Karpas-422 (cell line): Measurements from ENCODE around the gene LYZL2. TPM values are rescaled to one million over a fixed set of nuclear protein-coding genes. Genes with fewer than 3 reads are reported as not detected.
"Not testable (repeated sequence)": the region's sequence is repeated elsewhere in the genome, so short reads cannot be mapped to it uniquely, and the experiment has no call there.

ENCODE experiments used
- DNase-seq: peaks from one replicate; pipeline ENCODE4 v3.0.0-alpha.2; 2015
- H2AFZ ChIP-seq: fragments of 200-600 bp; sonication (generic); 2 replicates; pipeline ENCODE4 v1.6.1; 2014; ENCODE audit warnings: antibody characterized with exemption, low read length, mixed read lengths
- H3K27ac ChIP-seq: fragments of 200-600 bp; sonication (generic); 2 replicates; pipeline ENCODE4 v1.5.1; 2014; ENCODE audit warnings: mild to moderate bottlenecking, low read length, moderate library complexity
- H3K27me3 ChIP-seq: fragments of 200-600 bp; sonication (generic); 2 replicates; pipeline ENCODE4 v1.6.1; 2014; ENCODE audit warnings: low read length, mixed read lengths
- H3K36me3 ChIP-seq: fragments of 200-600 bp; sonication (generic); 2 replicates; pipeline ENCODE4 v1.6.1; 2014; ENCODE audit warnings: low read length, mixed read lengths; ENCODE audit not compliant: insufficient read depth
- H3K4me1 ChIP-seq: fragments of 200-600 bp; sonication (generic); 2 replicates; pipeline ENCODE4 v1.6.1; 2014; ENCODE audit warnings: mild to moderate bottlenecking, low read length, mixed read lengths
- H3K4me2 ChIP-seq: fragments of 200-600 bp; sonication (generic); 2 replicates; pipeline ENCODE4 v1.6.1; 2014; ENCODE audit warnings: low read length, low read depth, mild to moderate bottlenecking; ENCODE audit not compliant: poor library complexity, severe bottlenecking
- H3K4me3 ChIP-seq: fragments of 200-600 bp; sonication (generic); 2 replicates; pipeline ENCODE4 v1.5.1; 2014; ENCODE audit warnings: mild to moderate bottlenecking, antibody characterized with exemption, low read length, mixed read lengths
- H3K79me2 ChIP-seq: fragments of 200-600 bp; sonication (generic); 2 replicates; pipeline ENCODE4 v1.6.1; 2014; ENCODE audit warnings: mild to moderate bottlenecking, low read length, mixed read lengths
- H3K9ac ChIP-seq: fragments of 200-600 bp; sonication (generic); 2 replicates; pipeline ENCODE4 v1.6.0; 2014; ENCODE audit warnings: low read length
- H3K9me2 ChIP-seq: fragments of 200-600 bp; sonication (generic), shearing (Covaris generic); replicated peaks from 2 replicates; pipeline ENCODE4 v1.6.0; 2014; ENCODE audit warnings: mild to moderate bottlenecking, low read length, moderate library complexity; ENCODE audit not compliant: insufficient read depth
- H3K9me3 ChIP-seq: fragments of 300-700, 200-600 bp; sonication (generic); 2 replicates; pipeline ENCODE4 v1.6.1; 2014; ENCODE audit warnings: low read length, mixed read lengths
- H4K20me1 ChIP-seq: fragments of 200-600 bp; sonication (generic); 2 replicates; pipeline ENCODE4 v1.6.1; 2014; ENCODE audit warnings: mild to moderate bottlenecking, antibody characterized with exemption, low read length, low read depth; ENCODE audit not compliant: insufficient read depth
- total RNA-seq: library from RNA; depleted of rRNA; stranded (reverse); fragments of >200 nt; shearing (Covaris generic); gene quantifications from 2 replicates; pipeline ENCODE4 v1.2.3, GENCODE V29; 2014; ENCODE audit warnings: low replicate concordance

Gene LYZL2
- total RNA-seq, 1 experiment from 2014 or later = not detected

- Histone ChIP-seq H3K9me2 (no peaks in the 10 kb centered on the region), H3K4me2 (no peak overlapping the region), H3K4me3 (no peak overlapping the region), H3K79me2 (no peaks in the 10 kb centered on the region), H3K9ac (no peak overlapping the region), H3K27me3 (no peaks in the 10 kb centered on the region), H3K27ac (no peak overlapping the region), H3K9me3 (no peaks in the 10 kb centered on the region), H3K36me3 (no peaks in the 10 kb centered on the region), H2AFZ (no peak overlapping the region), H4K20me1 (no peaks in the 10 kb centered on the region), H3K4me1 (peaks cover 19% of the 10 kb centered on the region)
- DNase-seq = no peak
Observed at GRCh38 chr10:30594077-30594476, 35.5 kb downstream of the LYZL2 start.

GRCh38 chr10:30592770-30593169 is 36.8 kb downstream of the LYZL2 start:
- H3K27me3 ChIP-seq, H3K4me3 ChIP-seq, H3K9ac ChIP-seq, DNase-seq, H3K36me3 ChIP-seq, H2AFZ ChIP-seq, H3K79me2 ChIP-seq, H3K27ac ChIP-seq, H3K9me3 ChIP-seq, H3K9me2 ChIP-seq, H3K4me2 ChIP-seq, H4K20me1 ChIP-seq: not testable (repeated sequence)
- peaks cover 13% of the 10 kb centered on the region for H3K4me1 ChIP-seq

GRCh38 chr10:30591249-30591670 is 38.3 kb downstream of the LYZL2 start:
- no peak overlapping the region for H3K4me2 ChIP-seq
- no peak overlapping the region for H3K9ac ChIP-seq
- H3K9me2 ChIP-seq = no peaks in the 10 kb centered on the region
- H4K20me1 ChIP-seq = no peaks in the 10 kb centered on the region
- no peaks in the 10 kb centered on the region for H3K27me3 ChIP-seq
- H2AFZ ChIP-seq = peak overlapping the region; percentile 69; the same call in 1 of the 2 replicates
- peak; percentile 73 for DNase-seq
- H3K4me3 ChIP-seq = no peak overlapping the region
- no peaks in the 10 kb centered on the region for H3K36me3 ChIP-seq
- no peak overlapping the region for H3K27ac ChIP-seq
- no peaks in the 10 kb centered on the region for H3K9me3 ChIP-seq
- no peaks in the 10 kb centered on the region for H3K79me2 ChIP-seq
- H3K4me1 ChIP-seq = peaks cover 22% of the 10 kb centered on the region

- no peaks in the 10 kb centered on the region for H3K36me3 ChIP-seq
- no peaks in the 10 kb centered on the region for H3K9me2 ChIP-seq
- no peaks in the 10 kb centered on the region for H3K79me2 ChIP-seq
- DNase-seq = no peak
- peaks cover 26% of the 10 kb centered on the region for H3K4me1 ChIP-seq
- no peak overlapping the region for H2AFZ ChIP-seq
- no peak overlapping the region for H3K4me3 ChIP-seq
- H3K4me2 ChIP-seq = no peak overlapping the region
- H3K27me3 ChIP-seq = no peaks in the 10 kb centered on the region
- no peaks in the 10 kb centered on the region for H3K9me3 ChIP-seq
- no peaks in the 10 kb centered on the region for H4K20me1 ChIP-seq
- H3K27ac ChIP-seq = no peak overlapping the region
- no peak overlapping the region for H3K9ac ChIP-seq
Observed at GRCh38 chr10:30589441-30589840, 40.1 kb downstream of the LYZL2 start.

- H3K9ac ChIP-seq = peak overlapping the region; percentile 41
- no peaks in the 10 kb centered on the region for H3K27me3 ChIP-seq
- H4K20me1 ChIP-seq = no peaks in the 10 kb centered on the region
- peak overlapping the region; percentile 31; the same call in 1 of the 2 replicates for H3K4me3 ChIP-seq
- no peaks in the 10 kb centered on the region for H3K9me3 ChIP-seq
- H3K36me3 ChIP-seq = no peaks in the 10 kb centered on the region
- H3K4me1 ChIP-seq = peaks cover 33% of the 10 kb centered on the region
- H3K4me2 ChIP-seq = peak overlapping the region; percentile 47
- no peak overlapping the region for H3K27ac ChIP-seq
- peak overlapping the region; percentile 72; the same call in 1 of the 2 replicates for H2AFZ ChIP-seq
- DNase-seq = peak; percentile 75
- H3K79me2 ChIP-seq = no peaks in the 10 kb centered on the region
- no peaks in the 10 kb centered on the region for H3K9me2 ChIP-seq
Observed at GRCh38 chr10:30587522-30588031, 42.0 kb downstream of the LYZL2 start.

GRCh38 chr10:30586828-30587227 is 42.7 kb downstream of the LYZL2 start:
- Histone ChIP-seq H3K4me3 (no peak overlapping the region), H4K20me1 (no peaks in the 10 kb centered on the region), H3K27ac (no peak overlapping the region), H2AFZ (no peak overlapping the region), H3K36me3 (no peaks in the 10 kb centered on the region), H3K9ac (no peak overlapping the region), H3K79me2 (no peaks in the 10 kb centered on the region), H3K4me2 (peak overlapping the region; percentile 47), H3K4me1 (peaks cover 33% of the 10 kb centered on the region), H3K9me2 (no peaks in the 10 kb centered on the region), H3K27me3 (no peaks in the 10 kb centered on the region), H3K9me3 (no peaks in the 10 kb centered on the region)
- DNase-seq = no peak

GRCh38 chr10:30583778-30584415 is 45.7 kb downstream of the LYZL2 start:
- no peaks in the 10 kb centered on the region for H3K9me3 ChIP-seq
- peak overlapping the region; percentile 27; the same call in 1 of the 2 replicates for H3K9ac ChIP-seq
- H3K9me2 ChIP-seq = no peaks in the 10 kb centered on the region
- H3K27ac ChIP-seq = no peak overlapping the region
- no peaks in the 10 kb centered on the region for H3K36me3 ChIP-seq
- peaks cover 46% of the 10 kb centered on the region for H3K4me1 ChIP-seq
- H3K4me3 ChIP-seq = peak overlapping the region; percentile 47
- H3K27me3 ChIP-seq = no peaks in the 10 kb centered on the region
- peak overlapping the region; percentile 52 for H3K4me2 ChIP-seq
- no peaks in the 10 kb centered on the region for H4K20me1 ChIP-seq
- no peak for DNase-seq
- H3K79me2 ChIP-seq = no peaks in the 10 kb centered on the region
- peak overlapping the region; percentile 29; the same call in 1 of the 2 replicates for H2AFZ ChIP-seq

- Histone ChIP-seq H2AFZ (no peak overlapping the region), H3K4me1 (peaks cover 32% of the 10 kb centered on the region), H3K79me2 (no peaks in the 10 kb centered on the region), H3K4me2 (no peak overlapping the region), H3K27me3 (no peaks in the 10 kb centered on the region), H3K9ac (no peak overlapping the region), H3K36me3 (no peaks in the 10 kb centered on the region), H3K4me3 (no peak overlapping the region), H3K9me3 (no peaks in the 10 kb centered on the region), H4K20me1 (no peaks in the 10 kb centered on the region), H3K27ac (no peak overlapping the region), H3K9me2 (no peaks in the 10 kb centered on the region)
- DNase-seq = peak; percentile 77
Observed at GRCh38 chr10:30581779-30582380, 47.7 kb downstream of the LYZL2 start.
